Gastroesophageal sphincter (tissue), 4 donors: ENCODE results near the gene MTMR2. TPM values are rescaled to one million over a fixed set of nuclear protein-coding genes. Genes with fewer than 3 reads are reported as not detected.

ENCODE experiments used
- ATAC-seq: fragments of 150-250 bp; one replicate; pipeline ENCODE4 v1.9.1; 2016; ENCODE audit warnings: mild to moderate bottlenecking, moderate library complexity
- H3K27ac ChIP-seq, 4 donors: fragments of 200-600 bp; sonication (generic) in 3 of 4; 1 replicate in 3 of 4; 2 replicates in 1 of 4; pipeline ENCODE4 v1.5.1; 2016 to 2019
- H3K27me3 ChIP-seq: fragments of 200-600 bp; sonication (generic); one replicate; pipeline ENCODE4 v1.5.1; 2019
- H3K36me3 ChIP-seq, 2 donors: fragments of 200-600 bp; sonication (generic); one replicate each; pipeline ENCODE4 v1.5.1; 2019; ENCODE audit warnings: control low read depth in 1 of 2
- H3K4me1 ChIP-seq, 3 donors: fragments of 200-600 bp; sonication (generic); 1 replicate in 2 of 3; 2 replicates in 1 of 3; pipeline ENCODE4 v1.5.1; 2016 to 2019; ENCODE audit warnings: control low read depth in 2 of 3
- H3K4me3 ChIP-seq, 2 donors: fragments of 200-600 bp; sonication (generic); one replicate each; pipeline ENCODE4 v1.5.1; 2019; ENCODE audit warnings: mild to moderate bottlenecking in 1 of 2, moderate library complexity in 1 of 2
- H3K9me3 ChIP-seq, 3 donors: fragments of 200-600 bp; sonication (generic); one replicate each; pipeline ENCODE4 v1.5.1; 2017 to 2019; ENCODE audit warnings: control low read depth in 2 of 3
- CTCF ChIP-seq, 4 experiments: fragments of 200-600 bp in 2 of 4; fragments of 450-650 bp in 2 of 4; sonication (generic) in 1 of 4; IDR thresholded peaks; one replicate each; pipeline ENCODE4 v1.5.1; 2017 to 2019; ENCODE audit warnings: antibody characterized with exemption in 4 of 4, mild to moderate bottlenecking in 2 of 4, moderate library complexity in 2 of 4
- EP300 ChIP-seq: sonication (generic); formaldehyde crosslinking; IDR thresholded peaks from one replicate; pipeline ENCODE4 v1.6.1; 2017; ENCODE audit warnings: antibody characterized with exemption, mild to moderate bottlenecking
- POLR2A ChIP-seq, 2 donors: fragments of 450-650 bp; IDR thresholded peaks; one replicate each; pipeline ENCODE4 v1.6.1; 2017; ENCODE audit warnings: antibody characterized with exemption in 2 of 2, mild to moderate bottlenecking in 2 of 2, moderate library complexity in 1 of 2
- POLR2AphosphoS5 ChIP-seq: sonication (generic); formaldehyde crosslinking; IDR thresholded peaks from one replicate; pipeline ENCODE4 v1.6.1; 2017; ENCODE audit warnings: antibody characterized with exemption
- WGBS, 2 donors: methylation state at CpG; one replicate each; pipeline ENCODE4 v1.1.5; 2018; ENCODE audit warnings: low coverage in 1 of 2; 5-methylcytosine and 5-hydroxymethylcytosine counted together
- total RNA-seq, 4 donors: library from RNA; depleted of rRNA; stranded (reverse); fragments of >200 nt; gene quantifications; one replicate each; pipeline ENCODE4 v1.1.0, GENCODE V29; 2016

The MTMR2 gene
- total RNA-seq, 4 donors from 2014 or later: 26.0 to 36.4 (median 34.7) TPM

DNA sequence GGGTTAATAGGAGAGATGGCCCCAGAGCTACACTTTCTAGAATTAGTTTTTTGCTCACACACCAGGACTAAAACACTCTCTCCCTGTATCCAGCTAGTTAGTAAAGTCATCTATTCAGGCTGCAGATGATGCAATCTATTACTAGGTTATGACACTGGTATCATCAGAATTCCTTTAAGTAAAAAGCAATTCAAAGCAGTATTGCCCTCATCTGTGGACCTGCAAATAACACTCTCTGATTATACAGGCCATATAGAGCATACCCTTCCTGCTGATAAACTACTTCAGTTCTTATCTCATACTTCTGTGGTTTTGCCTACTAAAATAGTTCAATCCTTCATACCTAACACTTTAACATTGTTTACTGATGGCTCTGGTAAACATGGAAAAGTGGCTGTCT is 13.5 kb upstream of the MTMR2 start:
- no peaks in the 10 kb centered on the region for H3K9me3 ChIP-seq
- no peaks in the 10 kb centered on the region for H3K27me3 ChIP-seq
- no peak overlapping the region for H3K27ac ChIP-seq
- no peak overlapping the region for H3K4me3 ChIP-seq
- TF ChIP-seq POLR2AphosphoS5: no peak
- TF ChIP-seq EP300: no peak
- TF ChIP-seq POLR2A (IDR thresholded peaks at IDR 0.05): no peak
- TF ChIP-seq CTCF (IDR thresholded peaks at IDR 0.05): no peak
- no peak for ATAC-seq
- H3K4me1 ChIP-seq: no peaks in the 10 kb centered on the region
- H3K36me3 ChIP-seq: no peaks in the 10 kb centered on the region

GRCh38 chr11:95933594-95933993 is 9.7 kb upstream of the MTMR2 start:
- WGBS, 2 donors: 77 to 84% methylated on average over 4 to 5 of the region's 5 CpGs
- Histone ChIP-seq H3K27me3 (no peaks in the 10 kb centered on the region), H3K36me3 (no peaks in the 10 kb centered on the region), H3K27ac (no peak overlapping the region), H3K4me1 (no peaks in the 10 kb centered on the region), H3K4me3 (no peak overlapping the region), H3K9me3 (peaks cover 0 to 7% (median 0%) of the 10 kb centered on the region in 3 donors)
- no peak for TF ChIP-seq POLR2A (IDR thresholded peaks at IDR 0.05)
- no peak for ATAC-seq

GRCh38 chr11:95931916-95932315 is 8.0 kb upstream of the MTMR2 start:
- ATAC-seq: no peak
- 56 to 76% methylated on average over 1 of the region's 1 CpG for WGBS, 2 donors
- no peak for TF ChIP-seq POLR2AphosphoS5
- TF ChIP-seq EP300: no peak
- TF ChIP-seq CTCF (IDR thresholded peaks at IDR 0.05): no peak
- no peak for TF ChIP-seq POLR2A (IDR thresholded peaks at IDR 0.05)

GRCh38 chr11:95930948-95931347 is 7.0 kb upstream of the MTMR2 start:
- Histone ChIP-seq H3K36me3 (no peaks in the 10 kb centered on the region), H3K27ac (no peak overlapping the region), H3K9me3 (peaks cover 0 to 7% (median 0%) of the 10 kb centered on the region in 3 donors), H3K4me1 (no peaks in the 10 kb centered on the region), H3K4me3 (no peak overlapping the region), H3K27me3 (no peaks in the 10 kb centered on the region)
- ATAC-seq: no peak
- no peak for TF ChIP-seq POLR2A (IDR thresholded peaks at IDR 0.05)
- WGBS, 2 donors: 50 to 67% methylated on average over 1 of the region's 1 CpG

More at GRCh38 chr11:95931916-95932315, 8.0 kb upstream of the MTMR2 start:
- Histone ChIP-seq H3K4me1 (no peaks in the 10 kb centered on the region), H3K9me3 (peaks cover 0 to 7% (median 0%) of the 10 kb centered on the region in 3 donors), H3K36me3 (no peaks in the 10 kb centered on the region), H3K27me3 (no peaks in the 10 kb centered on the region), H3K4me3 (no peak overlapping the region), H3K27ac (no peak overlapping the region)

- Histone ChIP-seq H3K4me3 (no peak overlapping the region), H3K36me3 (no peaks in the 10 kb centered on the region), H3K9me3 (peaks cover 0 to 7% (median 0%) of the 10 kb centered on the region in 3 donors), H3K4me1 (peaks cover 3 to 27% (median 8%) of the 10 kb centered on the region in 3 donors), H3K27me3 (no peaks in the 10 kb centered on the region), H3K27ac (no peak overlapping the region)
- no peak for ATAC-seq
- no peak for TF ChIP-seq CTCF (IDR thresholded peaks at IDR 0.05)
- no peak for TF ChIP-seq POLR2AphosphoS5
- no peak for TF ChIP-seq EP300
- TF ChIP-seq POLR2A (IDR thresholded peaks at IDR 0.05): no peak
- WGBS, 2 donors: 86% methylated on average over 1 of the region's 1 CpG
Observed at GRCh38 chr11:95926726-95927125, 2.8 kb upstream of the MTMR2 start.

- TF ChIP-seq CTCF (IDR thresholded peaks at IDR 0.05) (no peak), POLR2A (IDR thresholded peaks at IDR 0.05) (no peak), EP300 (no peak)
- no peaks in the 10 kb centered on the region for H3K9me3 ChIP-seq
- H3K36me3 ChIP-seq: no peaks in the 10 kb centered on the region
- H3K27me3 ChIP-seq: no peaks in the 10 kb centered on the region
- H3K27ac ChIP-seq: peak overlapping the region in 2 of 4 donors; percentile 94
- peaks cover 3 to 42% (median 8%) of the 10 kb centered on the region in 3 donors for H3K4me1 ChIP-seq
- peak overlapping the region; percentile 78 to 79 for H3K4me3 ChIP-seq
- ATAC-seq: no peak
- WGBS, 2 donors: 74 to 76% methylated on average over 5 of the region's 5 CpGs
Observed at GRCh38 chr11:95925011-95925410, 1.1 kb upstream of the MTMR2 start.
